BLaER1 (cell line): ENCODE measurements around the gene ZNF431.

Experiments used
- H3K27ac ChIP-seq: shearing (Covaris generic); formaldehyde crosslinking; 2 replicates; pipeline ENCODE4 v1.8.1; 2022
- H3K27me3 ChIP-seq: shearing (Covaris generic); formaldehyde crosslinking; 2 replicates; pipeline ENCODE4 v1.8.1; 2022
- H3K36me3 ChIP-seq: shearing (Covaris generic); formaldehyde crosslinking; 2 replicates; pipeline ENCODE4 v1.8.1; 2022
- H3K4me1 ChIP-seq: shearing (Covaris generic); formaldehyde crosslinking; 2 replicates; pipeline ENCODE4 v1.8.1; 2022
- H3K4me2 ChIP-seq: shearing (Covaris generic); formaldehyde crosslinking; 2 replicates; pipeline ENCODE4 v1.8.1; 2022
- H3K4me3 ChIP-seq: shearing (Covaris generic); formaldehyde crosslinking; 2 replicates; pipeline ENCODE4 v1.8.1; 2022
- H3K9ac ChIP-seq: shearing (Covaris generic); formaldehyde crosslinking; 2 replicates; pipeline ENCODE4 v1.8.1; 2022
- H3K9me3 ChIP-seq: shearing (Covaris generic); formaldehyde crosslinking; 2 replicates; pipeline ENCODE4 v1.8.1; 2022
- H4K20me1 ChIP-seq: shearing (Covaris generic); formaldehyde crosslinking; 2 replicates; pipeline ENCODE4 v1.8.1; 2022
- Cebpa-rat ChIP-seq: shearing (Covaris generic); IDR thresholded peaks from 2 replicates; pipeline ENCODE4 v1.8.1; 2022

Gene ZNF431

GRCh38 chr19:21141787-21142464 lies at the start of gene ZNF431:
TSS of gene ZNF431 (plus strand) at chr19:21142040. CDS start at chr19:21142184, 144 bp downstream.
- Histone ChIP-seq H3K4me3 (peak within 1 kb of the TSS; percentile 74), H3K9me3 (peaks cover 38% of the 10 kb centered on the region), H3K4me2 (peak within 1 kb of the TSS; percentile 80), H3K27me3 (no peaks in the 10 kb centered on the region), H3K27ac (peak within 1 kb of the TSS; percentile 94), H3K4me1 (peaks cover 11% of the 10 kb centered on the region), H3K36me3 (peaks cover 38% of the 10 kb centered on the region), H4K20me1 (no peaks in the 10 kb centered on the region), H3K9ac (peak within 1 kb of the TSS; percentile 88)
- TF ChIP-seq Cebpa-rat = no peak

- H3K27ac ChIP-seq = no peak overlapping the region
- peaks cover 55% of the 10 kb centered on the region for H3K36me3 ChIP-seq
- H3K9me3 ChIP-seq = 0 out of 2 replicates have a peak, but pooled peaks cover 6% of the 10 kb centered on the region
- H3K4me3 ChIP-seq = no peak overlapping the region
- no peaks in the 10 kb centered on the region for H3K27me3 ChIP-seq
- H3K9ac ChIP-seq = no peak overlapping the region
- TF ChIP-seq Cebpa-rat = no peak
- H4K20me1 ChIP-seq = no peaks in the 10 kb centered on the region
- H3K4me2 ChIP-seq = no peak overlapping the region
- H3K4me1 ChIP-seq = no peaks in the 10 kb centered on the region
Observed at GRCh38 chr19:21092109-21092508, 49.7 kb upstream of the ZNF431 start.

GRCh38 chr19:21094347-21095025 lies 47.4 kb upstream of the ZNF431 start:
- Histone ChIP-seq H3K9me3 (0 out of 2 replicates have a peak, but pooled peaks cover 6% of the 10 kb centered on the region), H3K27me3 (no peaks in the 10 kb centered on the region), H3K27ac (no peak overlapping the region), H3K4me1 (no peaks in the 10 kb centered on the region), H3K4me2 (no peak overlapping the region), H3K36me3 (peaks cover 57% of the 10 kb centered on the region), H3K4me3 (no peak overlapping the region), H3K9ac (no peak overlapping the region), H4K20me1 (no peaks in the 10 kb centered on the region)
- TF ChIP-seq Cebpa-rat = no peak

- H3K27ac ChIP-seq = no peak overlapping the region
- H3K36me3 ChIP-seq = peaks cover 51% of the 10 kb centered on the region
- no peaks in the 10 kb centered on the region for H3K4me1 ChIP-seq
- no peak overlapping the region for H3K4me3 ChIP-seq
- 0 out of 2 replicates have a peak, but pooled peaks cover 6% of the 10 kb centered on the region for H3K9me3 ChIP-seq
- TF ChIP-seq Cebpa-rat = no peak
- H3K9ac ChIP-seq = no peak overlapping the region
- H3K4me2 ChIP-seq = no peak overlapping the region
- H3K27me3 ChIP-seq = no peaks in the 10 kb centered on the region
- no peaks in the 10 kb centered on the region for H4K20me1 ChIP-seq
Observed at GRCh38 chr19:21098291-21098690, 43.5 kb upstream of the ZNF431 start.

- Histone ChIP-seq H3K4me1 (no peaks in the 10 kb centered on the region), H3K27ac (no peak overlapping the region), H3K36me3 (peaks cover 52% of the 10 kb centered on the region), H3K9me3 (peaks cover 20% of the 10 kb centered on the region), H3K4me2 (no peak overlapping the region), H3K9ac (no peak overlapping the region), H4K20me1 (no peaks in the 10 kb centered on the region), H3K27me3 (no peaks in the 10 kb centered on the region), H3K4me3 (no peak overlapping the region)
- TF ChIP-seq Cebpa-rat = no peak
Observed at GRCh38 chr19:21101521-21102242, 40.2 kb upstream of the ZNF431 start.

- no peak for TF ChIP-seq Cebpa-rat
- Histone ChIP-seq H3K27ac (no peak overlapping the region), H3K9ac (no peak overlapping the region), H3K9me3 (peaks cover 66% of the 10 kb centered on the region), H4K20me1 (no peaks in the 10 kb centered on the region), H3K36me3 (peaks cover 72% of the 10 kb centered on the region), H3K27me3 (no peaks in the 10 kb centered on the region), H3K4me2 (no peak overlapping the region), H3K4me3 (no peak overlapping the region), H3K4me1 (no peaks in the 10 kb centered on the region)
Observed at GRCh38 chr19:21109116-21109515, 32.7 kb upstream of the ZNF431 start.

GRCh38 chr19:21110183-21110582 lies 31.7 kb upstream of the ZNF431 start:
- Histone ChIP-seq H3K9ac (no peak overlapping the region), H4K20me1 (no peaks in the 10 kb centered on the region), H3K9me3 (peaks cover 66% of the 10 kb centered on the region), H3K4me1 (no peaks in the 10 kb centered on the region), H3K27ac (no peak overlapping the region), H3K36me3 (peaks cover 71% of the 10 kb centered on the region), H3K27me3 (no peaks in the 10 kb centered on the region), H3K4me2 (no peak overlapping the region), H3K4me3 (no peak overlapping the region)
- TF ChIP-seq Cebpa-rat = no peak

GRCh38 chr19:21115430-21115829 lies 26.4 kb upstream of the ZNF431 start:
- Histone ChIP-seq H3K9me3 (peaks cover 76% of the 10 kb centered on the region), H4K20me1 (no peaks in the 10 kb centered on the region), H3K9ac (no peak overlapping the region), H3K4me3 (no peak overlapping the region), H3K4me2 (no peak overlapping the region), H3K36me3 (peaks cover 73% of the 10 kb centered on the region), H3K27ac (no peak overlapping the region), H3K27me3 (no peaks in the 10 kb centered on the region), H3K4me1 (no peaks in the 10 kb centered on the region)
- TF ChIP-seq Cebpa-rat = no peak

GRCh38 chr19:21117041-21117907 lies 24.6 kb upstream of the ZNF431 start:
- Histone ChIP-seq H3K27ac (no peak overlapping the region), H4K20me1 (no peaks in the 10 kb centered on the region), H3K4me1 (no peaks in the 10 kb centered on the region), H3K9ac (no peak overlapping the region), H3K27me3 (no peaks in the 10 kb centered on the region), H3K36me3 (peaks cover 70% of the 10 kb centered on the region), H3K4me2 (no peak overlapping the region), H3K4me3 (no peak overlapping the region), H3K9me3 (peaks cover 64% of the 10 kb centered on the region)
- no peak for TF ChIP-seq Cebpa-rat
